Gastrocnemius medialis (tissue), 4 donors: ENCODE data around the gene LILRA2. TPM values are rescaled to one million over a fixed set of nuclear protein-coding genes. Genes with fewer than 3 reads are reported as not detected.

Source experiments
- ATAC-seq, 2 donors: fragments of 150-250 bp; one replicate each; pipeline ENCODE4 v1.9.1; 2016
- DNase-seq, 2 donors: peaks; one replicate each; pipeline ENCODE4 v3.0.0-alpha.2; 2019
- H3K27ac ChIP-seq, 4 donors: fragments of 200-600 bp; sonication (generic); 1 replicate in 1 of 4; 2 replicates in 3 of 4; pipeline ENCODE4 v1.5.1; 2016 to 2018; ENCODE audit warnings: mild to moderate bottlenecking in 2 of 4, moderate library complexity in 1 of 4
- H3K27me3 ChIP-seq, 3 donors: fragments of 200-600 bp; sonication (generic) in 2 of 3; 1 replicate in 1 of 3; 2 replicates in 2 of 3; pipeline versions ENCODE4 v1.5.1 to v1.6.0; 2016 to 2019; ENCODE audit warnings: mild to moderate bottlenecking in 1 of 3, moderate library complexity in 1 of 3
- H3K36me3 ChIP-seq, 2 donors: fragments of 200-600 bp; sonication (generic) in 1 of 2; one replicate each; pipeline ENCODE4 v1.5.1; 2017 to 2018
- H3K4me1 ChIP-seq, 2 donors: fragments of 200-600 bp; sonication (generic) in 1 of 2; one replicate each; pipeline ENCODE4 v1.5.1; 2016 to 2017; ENCODE audit warnings: mild to moderate bottlenecking in 2 of 2
- H3K4me3 ChIP-seq, 4 donors: fragments of 200-600 bp; sonication (generic) in 3 of 4; 1 replicate in 1 of 4; 2 replicates in 3 of 4; pipeline ENCODE4 v1.5.1; 2016 to 2019; ENCODE audit warnings: mild to moderate bottlenecking in 2 of 4
- H3K9me3 ChIP-seq, 3 donors: fragments of 200-600 bp; sonication (generic) in 2 of 3; 1 replicate in 1 of 3; 2 replicates in 2 of 3; pipeline ENCODE4 v1.5.1; 2016 to 2019
- POLR2A ChIP-seq, 2 donors: fragments of 450-650 bp; IDR thresholded peaks; one replicate each; pipeline ENCODE4 v1.6.1; 2017; ENCODE audit warnings: antibody characterized with exemption in 2 of 2, mild to moderate bottlenecking in 2 of 2, moderate library complexity in 2 of 2
- in situ Hi-C, 4 donors: fragments of 200-750 bp; cut with MboI; loops; one replicate each; pipeline versions ENCODE4 v1.15.0 to v1.8.0; 2017; ENCODE audit warnings: low sequenced_read_pairs in 4 of 4
- intact Hi-C: fragments of 100-400 bp; cut with DNase I; formaldehyde crosslinking; loops from one replicate; pipeline ENCODE4 v1.15.1; 2023; ENCODE audit warnings: low total_unique reads
- total RNA-seq, 4 donors: library from RNA; depleted of rRNA; stranded (reverse); fragments of >200 nt; gene quantifications; one replicate each; pipeline versions ENCODE4 v1.1.0 to v1.2.3, GENCODE V29; 2016
- TF ChIP-seq, protein P1 (sequence below), 5 experiments: fragments of 450-650 bp in 3 of 5; fragments of 200-600 bp in 2 of 5; sonication (generic) in 2 of 5; IDR thresholded peaks in 4 of 5; conservative IDR thresholded peaks in 1 of 5; 1 replicate in 4 of 5; 2 replicates in 1 of 5; pipeline ENCODE4 v1.5.1; 2016 to 2019; ENCODE audit warnings: antibody characterized with exemption in 5 of 5, mild to moderate bottlenecking in 3 of 5, moderate library complexity in 3 of 5

LILRA2 gene
- total RNA-seq, 4 donors from 2014 or later, result 0.44 to 1.0 (median 0.91) TPM; not detected in 1

DNA sequence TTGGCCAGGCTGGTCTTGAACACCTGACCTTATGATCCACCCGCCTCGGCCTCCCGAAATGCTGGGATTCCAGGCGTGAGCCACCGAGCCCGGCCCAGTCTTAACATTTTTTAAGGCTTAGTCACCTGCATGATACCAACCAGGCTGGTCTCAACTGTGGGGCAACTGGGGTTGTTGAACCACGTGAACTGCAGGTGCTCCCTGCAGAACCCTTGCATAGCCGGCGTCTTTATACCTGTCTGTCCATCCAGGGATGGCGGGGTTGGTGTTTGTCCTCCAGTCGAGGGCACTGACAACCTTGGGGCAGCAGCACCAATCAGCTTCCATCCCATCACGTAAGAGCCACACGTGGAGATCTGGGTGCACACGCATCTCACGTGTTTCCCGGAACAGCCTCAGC is 24.8 kb upstream of the LILRA2 start:
- intact Hi-C loops (no loop called here), in situ Hi-C loops (no loop called here)
- Histone ChIP-seq H3K4me1 (no peaks in the 10 kb centered on the region), H3K27me3 (no peaks in the 10 kb centered on the region), H3K9me3 (no peaks in the 10 kb centered on the region), H3K27ac (no peak overlapping the region), H3K4me3 (no peak overlapping the region), H3K36me3 (no peaks in the 10 kb centered on the region)
- DNase-seq (no peak), ATAC-seq (no peak)
- TF ChIP-seq, protein P1, sequence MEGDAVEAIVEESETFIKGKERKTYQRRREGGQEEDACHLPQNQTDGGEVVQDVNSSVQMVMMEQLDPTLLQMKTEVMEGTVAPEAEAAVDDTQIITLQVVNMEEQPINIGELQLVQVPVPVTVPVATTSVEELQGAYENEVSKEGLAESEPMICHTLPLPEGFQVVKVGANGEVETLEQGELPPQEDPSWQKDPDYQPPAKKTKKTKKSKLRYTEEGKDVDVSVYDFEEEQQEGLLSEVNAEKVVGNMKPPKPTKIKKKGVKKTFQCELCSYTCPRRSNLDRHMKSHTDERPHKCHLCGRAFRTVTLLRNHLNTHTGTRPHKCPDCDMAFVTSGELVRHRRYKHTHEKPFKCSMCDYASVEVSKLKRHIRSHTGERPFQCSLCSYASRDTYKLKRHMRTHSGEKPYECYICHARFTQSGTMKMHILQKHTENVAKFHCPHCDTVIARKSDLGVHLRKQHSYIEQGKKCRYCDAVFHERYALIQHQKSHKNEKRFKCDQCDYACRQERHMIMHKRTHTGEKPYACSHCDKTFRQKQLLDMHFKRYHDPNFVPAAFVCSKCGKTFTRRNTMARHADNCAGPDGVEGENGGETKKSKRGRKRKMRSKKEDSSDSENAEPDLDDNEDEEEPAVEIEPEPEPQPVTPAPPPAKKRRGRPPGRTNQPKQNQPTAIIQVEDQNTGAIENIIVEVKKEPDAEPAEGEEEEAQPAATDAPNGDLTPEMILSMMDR (IDR thresholded peaks at IDR 0.05 in 4 of 5, conservative IDR thresholded peaks at IDR 0.05 in 1 of 5), result no peak
- TF ChIP-seq POLR2A (IDR thresholded peaks at IDR 0.05), result no peak

- Histone ChIP-seq H3K27me3 (no peaks in the 10 kb centered on the region), H3K27ac (no peak overlapping the region), H3K9me3 (no peaks in the 10 kb centered on the region), H3K4me1 (no peaks in the 10 kb centered on the region), H3K36me3 (no peaks in the 10 kb centered on the region), H3K4me3 (no peak overlapping the region)
- TF ChIP-seq POLR2A (IDR thresholded peaks at IDR 0.05), result no peak
- TF ChIP-seq, protein P1 (IDR thresholded peaks at IDR 0.05 in 4 of 5, conservative IDR thresholded peaks at IDR 0.05 in 1 of 5), result no peak
- intact Hi-C loops (no loop called here), in situ Hi-C loops (no loop called here)
- no peak for DNase-seq
- ATAC-seq, result no peak
Measured at GRCh38 chr19:54549224-54549623, 24.4 kb upstream of the LILRA2 start.

DNA sequence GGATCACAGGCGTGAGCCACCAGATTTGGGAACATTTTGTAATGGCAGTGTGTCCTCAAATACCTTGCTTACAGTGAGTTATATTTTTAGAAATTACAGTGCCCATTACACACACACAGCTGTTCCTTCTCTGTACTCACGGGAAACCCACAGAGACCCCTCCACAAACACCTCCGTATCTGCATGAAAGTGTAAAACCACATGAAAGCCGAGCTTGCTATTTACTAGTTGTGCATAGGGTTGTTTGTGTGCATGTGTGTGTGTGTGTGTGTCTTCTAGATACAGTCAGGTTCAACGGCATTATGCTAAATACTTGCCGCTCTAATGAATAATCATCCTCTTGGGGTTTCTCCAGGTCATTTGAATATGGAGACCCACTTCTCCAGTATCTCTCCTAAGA is 22.3 kb upstream of the LILRA2 start:
- in situ Hi-C loops, result no loop called here
- intact Hi-C loops, result no loop called here
- no peaks in the 10 kb centered on the region for H3K9me3 ChIP-seq
- no peaks in the 10 kb centered on the region for H3K36me3 ChIP-seq
- H3K4me3 ChIP-seq, result no peak overlapping the region
- ATAC-seq (no peak), DNase-seq (no peak)
- H3K27me3 ChIP-seq, result no peaks in the 10 kb centered on the region
- no peaks in the 10 kb centered on the region for H3K4me1 ChIP-seq
- H3K27ac ChIP-seq, result no peak overlapping the region
- no peak for TF ChIP-seq POLR2A (IDR thresholded peaks at IDR 0.05)

- Histone ChIP-seq H3K27me3 (no peaks in the 10 kb centered on the region), H3K4me1 (no peaks in the 10 kb centered on the region), H3K4me3 (no peak overlapping the region), H3K9me3 (no peaks in the 10 kb centered on the region), H3K36me3 (no peaks in the 10 kb centered on the region), H3K27ac (no peak overlapping the region)
- peak in 1 of 2 donors; percentile 21 for DNase-seq
- ATAC-seq, result no peak
- intact Hi-C loops (no loop called here), in situ Hi-C loops (no loop called here)
- TF ChIP-seq POLR2A (IDR thresholded peaks at IDR 0.05), result no peak
- TF ChIP-seq, protein P1 (IDR thresholded peaks at IDR 0.05 in 4 of 5, conservative IDR thresholded peaks at IDR 0.05 in 1 of 5), result no peak
Measured at GRCh38 chr19:54551950-54552912, 21.4 kb upstream of the LILRA2 start.

GRCh38 chr19:54552913-54553310 is 20.7 kb upstream of the LILRA2 start:
- no peaks in the 10 kb centered on the region for H3K36me3 ChIP-seq
- no peaks in the 10 kb centered on the region for H3K27me3 ChIP-seq
- no peak overlapping the region for H3K4me3 ChIP-seq
- no peaks in the 10 kb centered on the region for H3K4me1 ChIP-seq
- ATAC-seq (no peak), DNase-seq (no peak)
- no peaks in the 10 kb centered on the region for H3K9me3 ChIP-seq
- TF ChIP-seq POLR2A (IDR thresholded peaks at IDR 0.05), result no peak
- TF ChIP-seq, protein P1 (IDR thresholded peaks at IDR 0.05 in 4 of 5, conservative IDR thresholded peaks at IDR 0.05 in 1 of 5), result no peak
- in situ Hi-C loops (no loop called here), intact Hi-C loops (no loop called here)
- H3K27ac ChIP-seq, result no peak overlapping the region
